Fibroblast of villous mesenchyme (primary cell): Measurements from ENCODE around the gene PLXNB2. TPM values are rescaled to one million over a fixed set of nuclear protein-coding genes. Genes with fewer than 3 reads are reported as not detected.

Source experiments
- DNase-seq: peaks from one replicate; pipeline ENCODE4 v3.0.0-alpha.2; 2010; ENCODE audit warnings: low read depth
- H3K4me3 ChIP-seq: 2 replicates; pipeline ENCODE4 v1.5.1; 2011; ENCODE audit warnings: low read depth, mild to moderate bottlenecking, low read length
- CTCF ChIP-seq: IDR thresholded peaks from 2 replicates; pipeline ENCODE4 v1.5.1; 2012; ENCODE audit warnings: low read depth, mild to moderate bottlenecking, low read length; ENCODE audit not compliant: insufficient read depth
- total RNA-seq: library from RNA; depleted of rRNA; stranded (reverse); fragments of >200 nt; gene quantifications from 2 replicates; pipeline ENCODE4 v1.2.3, GENCODE V29; 2012

PLXNB2 gene
- total RNA-seq, 1 donor, result 168 TPM

- no peak overlapping the region for H3K4me3 ChIP-seq
- no peak for TF ChIP-seq CTCF
- DNase-seq, result no peak
Measured at GRCh38 chr22:50280022-50280707, 27.3 kb downstream of the PLXNB2 start.

GRCh38 chr22:50278956-50279619, 28.4 kb downstream of the PLXNB2 start:
- H3K4me3 ChIP-seq, result no peak overlapping the region
- TF ChIP-seq CTCF, result no peak
- DNase-seq, result no peak

GRCh38 chr22:50278461-50278860, 29.0 kb downstream of the PLXNB2 start:
- TF ChIP-seq CTCF, result no peak
- no peak overlapping the region for H3K4me3 ChIP-seq
- no peak for DNase-seq

GRCh38 chr22:50277761-50278160, 29.7 kb downstream of the PLXNB2 start:
- no peak for TF ChIP-seq CTCF

GRCh38 chr22:50276143-50276542, 31.3 kb downstream of the PLXNB2 start:
- H3K4me3 ChIP-seq, result no peak overlapping the region
- peak; percentile 67 for DNase-seq
- peak; percentile 52 for TF ChIP-seq CTCF

More at GRCh38 chr22:50277761-50278160, 29.7 kb downstream of the PLXNB2 start:
- H3K4me3 ChIP-seq, result no peak overlapping the region
- no peak for DNase-seq

GRCh38 chr22:50275181-50276055, 32.0 kb downstream of the PLXNB2 start:
- no peak overlapping the region for H3K4me3 ChIP-seq
- DNase-seq, result no peak
- TF ChIP-seq CTCF, result no peak
